DND-41 (cell line): ENCODE data around the gene OTOP1.
"Not testable (repeated sequence)": the region's sequence is repeated elsewhere in the genome, so short reads cannot be mapped to it uniquely, and the experiment has no call there.

Source experiments
- ATAC-seq: fragments of 200-7000 bp; cut with Tn5 transposase; 3 replicates; pipeline ENCODE4 v1.9.1; 2021; ENCODE audit warnings: low read depth; ENCODE audit not compliant: insufficient read depth
- DNase-seq: peaks from one replicate; pipeline ENCODE4 v3.0.0-alpha.2; 2020
- H2AFZ ChIP-seq: 2 replicates; pipeline ENCODE4 v1.6.0; 2012; ENCODE audit warnings: low read depth, low read length
- H3K27ac ChIP-seq: 2 replicates; pipeline ENCODE4 v1.5.1; 2012; ENCODE audit warnings: low read length, inconsistent platforms
- H3K27me3 ChIP-seq: fragments of 200-600 bp; sonication (generic); 2 replicates; pipeline ENCODE4 v1.6.0; 2012; ENCODE audit warnings: low read length, mild to moderate bottlenecking, inconsistent platforms; ENCODE audit not compliant: insufficient read depth, poor library complexity
- H3K36me3 ChIP-seq: 2 replicates; pipeline ENCODE4 v1.5.1; 2012; ENCODE audit warnings: low read length, inconsistent platforms; ENCODE audit not compliant: insufficient read depth
- H3K4me1 ChIP-seq: 2 replicates; pipeline ENCODE4 v1.5.1; 2012; ENCODE audit warnings: mild to moderate bottlenecking, low read length; ENCODE audit not compliant: insufficient read depth
- H3K4me2 ChIP-seq: 2 replicates; pipeline ENCODE4 v1.6.0; 2012; ENCODE audit warnings: mild to moderate bottlenecking, moderate library complexity, low read length, inconsistent platforms; ENCODE audit not compliant: insufficient read depth
- H3K4me3 ChIP-seq, 2 experiments: fragments of 200-600 bp in 1 of 2; shearing (Covaris generic) in 1 of 2; 2 replicates each; pipeline ENCODE4 v1.5.1; 2012 to 2016; ENCODE audit warnings: inconsistent platforms in 2 of 2, low read length in 2 of 2, mild to moderate bottlenecking in 2 of 2, low read depth in 1 of 2, moderate library complexity in 1 of 2
- H3K79me2 ChIP-seq: 2 replicates; pipeline ENCODE4 v1.6.0; 2012; ENCODE audit warnings: low read length, inconsistent platforms; ENCODE audit not compliant: insufficient read depth
- H3K9ac ChIP-seq: 2 replicates; pipeline ENCODE4 v1.6.0; 2012; ENCODE audit warnings: low read depth, mild to moderate bottlenecking, inconsistent platforms, low read length, moderate library complexity
- H3K9me3 ChIP-seq: 2 replicates; pipeline ENCODE4 v1.5.1; 2012; ENCODE audit warnings: low read length, moderate library complexity, mild to moderate bottlenecking, inconsistent platforms; ENCODE audit not compliant: insufficient read depth, severe bottlenecking
- H4K20me1 ChIP-seq: 2 replicates; pipeline ENCODE4 v1.6.0; 2012; ENCODE audit warnings: low read length; ENCODE audit not compliant: insufficient read depth
- EZH2 ChIP-seq: IDR thresholded peaks from 3 replicates; pipeline ENCODE4 v1.6.1; 2012; ENCODE audit warnings: borderline replicate concordance, low read depth, mild to moderate bottlenecking, moderate library complexity, low read length, inconsistent platforms; ENCODE audit not compliant: severe bottlenecking
- TF ChIP-seq, protein P1 (sequence below): IDR thresholded peaks from 2 replicates; pipeline ENCODE4 v1.5.1; 2012; ENCODE audit warnings: borderline replicate concordance, low read length, moderate library complexity, mild to moderate bottlenecking; ENCODE audit not compliant: poor library complexity, severe bottlenecking; ENCODE audit errors: extremely low read depth

The OTOP1 gene

DNA sequence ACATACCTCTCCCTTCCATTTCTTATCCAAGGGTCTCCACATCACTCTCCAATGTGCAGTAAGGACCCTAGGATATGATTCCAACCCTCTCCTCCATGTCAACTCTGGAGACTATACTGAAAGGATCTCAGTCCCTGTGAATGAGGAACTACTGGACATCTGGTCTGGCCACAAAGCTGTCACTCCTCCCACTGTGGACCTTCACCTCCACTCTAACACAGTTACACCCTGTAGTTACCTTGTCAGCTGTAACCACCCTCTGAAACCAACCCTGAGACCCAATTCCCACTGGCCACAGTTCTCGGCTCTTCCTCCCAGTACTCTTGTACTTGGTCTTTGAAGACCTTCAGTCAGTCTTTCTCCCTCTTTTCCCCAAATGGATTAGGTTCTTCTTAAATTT, 18.4 kb upstream of the OTOP1 start:
- Histone ChIP-seq H2AFZ (no peak overlapping the region), H4K20me1 (no peaks in the 10 kb centered on the region; the same call in 1 of the 2 replicates), H3K27me3 (no peaks in the 10 kb centered on the region), H3K36me3 (peaks cover 36% of the 10 kb centered on the region), H3K79me2 (peaks cover 25% of the 10 kb centered on the region), H3K4me1 (peaks cover 28% of the 10 kb centered on the region), H3K4me2 (no peak overlapping the region), H3K9ac (no peak overlapping the region), H3K9me3 (no peaks in the 10 kb centered on the region), H3K4me3 (no peak overlapping the region), H3K27ac (no peak overlapping the region)
- ATAC-seq (no peak), DNase-seq (no peak)
- TF ChIP-seq, protein P1, sequence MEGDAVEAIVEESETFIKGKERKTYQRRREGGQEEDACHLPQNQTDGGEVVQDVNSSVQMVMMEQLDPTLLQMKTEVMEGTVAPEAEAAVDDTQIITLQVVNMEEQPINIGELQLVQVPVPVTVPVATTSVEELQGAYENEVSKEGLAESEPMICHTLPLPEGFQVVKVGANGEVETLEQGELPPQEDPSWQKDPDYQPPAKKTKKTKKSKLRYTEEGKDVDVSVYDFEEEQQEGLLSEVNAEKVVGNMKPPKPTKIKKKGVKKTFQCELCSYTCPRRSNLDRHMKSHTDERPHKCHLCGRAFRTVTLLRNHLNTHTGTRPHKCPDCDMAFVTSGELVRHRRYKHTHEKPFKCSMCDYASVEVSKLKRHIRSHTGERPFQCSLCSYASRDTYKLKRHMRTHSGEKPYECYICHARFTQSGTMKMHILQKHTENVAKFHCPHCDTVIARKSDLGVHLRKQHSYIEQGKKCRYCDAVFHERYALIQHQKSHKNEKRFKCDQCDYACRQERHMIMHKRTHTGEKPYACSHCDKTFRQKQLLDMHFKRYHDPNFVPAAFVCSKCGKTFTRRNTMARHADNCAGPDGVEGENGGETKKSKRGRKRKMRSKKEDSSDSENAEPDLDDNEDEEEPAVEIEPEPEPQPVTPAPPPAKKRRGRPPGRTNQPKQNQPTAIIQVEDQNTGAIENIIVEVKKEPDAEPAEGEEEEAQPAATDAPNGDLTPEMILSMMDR, result no peak
- TF ChIP-seq EZH2, result no peak

DNA sequence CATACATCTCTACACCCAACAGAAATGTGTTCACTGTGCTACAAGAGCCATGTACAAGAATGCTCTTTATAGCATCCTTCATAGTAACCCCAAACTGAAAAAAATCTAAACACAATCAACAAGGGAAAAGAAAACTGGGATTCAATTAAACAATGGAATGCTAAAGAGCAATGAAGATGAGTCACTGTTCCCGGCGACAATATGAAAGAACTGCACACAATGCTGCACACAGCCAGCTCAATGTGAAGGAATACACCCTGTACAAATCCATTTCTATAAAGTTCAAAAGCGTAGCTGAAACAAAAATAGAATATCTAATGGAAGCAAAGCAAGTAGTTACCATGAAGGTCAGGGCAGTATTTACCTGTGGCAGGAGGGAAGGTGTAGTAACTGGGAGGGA, 12.8 kb upstream of the OTOP1 start:
- not testable (repeated sequence) for H3K27ac ChIP-seq, H3K27me3 ChIP-seq, H4K20me1 ChIP-seq, H3K4me3 ChIP-seq, H3K4me1 ChIP-seq, H3K9ac ChIP-seq, H3K79me2 ChIP-seq, H3K9me3 ChIP-seq, ATAC-seq, H3K4me2 ChIP-seq, H2AFZ ChIP-seq, DNase-seq
- H3K36me3 ChIP-seq, result peaks cover 55% of the 10 kb centered on the region

DNA sequence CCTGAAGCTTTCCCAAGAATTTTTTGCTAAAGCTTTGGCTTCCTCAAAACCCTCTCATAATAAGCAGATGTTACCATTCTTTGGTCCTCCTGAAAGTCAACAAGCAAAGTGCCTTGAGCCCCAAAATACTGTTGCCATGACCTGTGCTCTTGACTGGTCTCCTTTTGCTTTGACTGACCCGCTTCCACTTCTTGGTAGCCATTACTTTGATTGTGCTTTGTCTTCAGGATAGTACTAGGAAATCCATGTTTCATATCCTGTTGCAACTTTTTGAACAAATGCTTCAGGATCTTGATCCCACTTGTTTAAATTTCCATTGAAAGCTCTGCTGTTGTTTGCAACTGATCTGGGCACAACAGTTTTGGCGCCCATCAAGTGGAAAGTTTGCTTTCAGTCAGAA, 6.9 kb upstream of the OTOP1 start:
- H3K27ac ChIP-seq, result no peak overlapping the region
- TF ChIP-seq EZH2, result no peak
- TF ChIP-seq, protein P1, result no peak
- H3K79me2 ChIP-seq, result no peaks in the 10 kb centered on the region
- no peak overlapping the region for H3K4me2 ChIP-seq
- DNase-seq (no peak), ATAC-seq (no peak)
- peaks cover 14% of the 10 kb centered on the region for H3K36me3 ChIP-seq
- peaks cover 6% of the 10 kb centered on the region for H3K9me3 ChIP-seq
- no peak overlapping the region for H2AFZ ChIP-seq
- no peak overlapping the region for H3K9ac ChIP-seq
- no peak overlapping the region for H3K4me3 ChIP-seq
- no peaks in the 10 kb centered on the region for H3K4me1 ChIP-seq
- H4K20me1 ChIP-seq, result no peaks in the 10 kb centered on the region
- H3K27me3 ChIP-seq, result no peaks in the 10 kb centered on the region

DNA sequence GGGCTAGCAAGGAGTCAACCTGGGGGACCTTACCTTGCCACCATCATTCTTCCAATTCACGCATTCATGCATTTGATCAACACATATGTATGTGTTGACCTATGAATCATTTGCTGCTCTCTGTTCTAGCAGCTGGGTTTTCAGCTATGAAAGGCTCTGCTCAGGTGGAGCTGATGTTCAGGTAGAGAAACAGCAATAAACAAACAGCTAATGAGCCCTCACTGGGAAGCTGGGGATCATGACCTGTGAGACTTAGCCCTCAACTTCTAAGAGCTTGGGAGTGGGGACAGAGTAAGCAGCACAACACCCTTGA, 1.6 kb upstream of the OTOP1 start:
- TF ChIP-seq, protein P1, result no peak
- TF ChIP-seq EZH2, result no peak
- H3K36me3 ChIP-seq, result no peaks in the 10 kb centered on the region
- no peak overlapping the region for H3K4me3 ChIP-seq
- no peak for DNase-seq
- H3K27me3 ChIP-seq, result no peaks in the 10 kb centered on the region
- H3K9me3 ChIP-seq, result no peaks in the 10 kb centered on the region
- no peaks in the 10 kb centered on the region for H4K20me1 ChIP-seq
- ATAC-seq, result no peak
- H3K4me2 ChIP-seq, result no peak overlapping the region
- no peak overlapping the region for H2AFZ ChIP-seq
- no peak overlapping the region for H3K27ac ChIP-seq
- no peaks in the 10 kb centered on the region for H3K4me1 ChIP-seq
- no peaks in the 10 kb centered on the region for H3K79me2 ChIP-seq
- H3K9ac ChIP-seq, result no peak overlapping the region
